Nephron (organoid): ENCODE measurements around the gene KAZN.

Experiments used
- H3K27ac Mint-ChIP-seq, 3 experiments: 2 replicates each; pipeline ENCODE4 v1.8.0; 2020; ENCODE audit warnings: mixed read lengths in 3 of 3, mild to moderate bottlenecking in 2 of 3, moderate library complexity in 1 of 3
- H3K27me3 Mint-ChIP-seq: 2 replicates; pipeline ENCODE4 v1.8.0; 2021; ENCODE audit warnings: low read depth, mild to moderate bottlenecking, moderate library complexity, mixed read lengths
- H3K36me3 Mint-ChIP-seq: 2 replicates; pipeline ENCODE4 v1.8.0; 2020; ENCODE audit warnings: low read depth, mixed read lengths
- H3K4me1 Mint-ChIP-seq: 2 replicates; pipeline ENCODE4 v1.8.0; 2020; ENCODE audit warnings: mixed read lengths
- H3K4me3 Mint-ChIP-seq, 3 experiments: 2 replicates each; pipeline ENCODE4 v1.8.0; 2020; ENCODE audit warnings: mild to moderate bottlenecking in 3 of 3, mixed read lengths in 3 of 3, moderate library complexity in 2 of 3
- H3K9me3 Mint-ChIP-seq: 2 replicates; pipeline ENCODE4 v1.8.0; 2020; ENCODE audit warnings: mixed read lengths
- TF ChIP-seq, protein P1 (sequence below), 3 experiments: fragments of 200-600 bp; sonication (generic); IDR thresholded peaks; one replicate each; pipeline ENCODE4 v1.5.0; 2021; ENCODE audit warnings: antibody characterized with exemption in 3 of 3; ENCODE audit not compliant: unreplicated experiment in 3 of 3

KAZN gene

GRCh38 chr1:14570514-14570913, 28.0 kb upstream of the KAZN start:
- Mint-ChIP-seq H3K27ac (no peak overlapping the region), H3K36me3 (peaks cover 16% of the 10 kb centered on the region)
- TF ChIP-seq, protein P1, sequence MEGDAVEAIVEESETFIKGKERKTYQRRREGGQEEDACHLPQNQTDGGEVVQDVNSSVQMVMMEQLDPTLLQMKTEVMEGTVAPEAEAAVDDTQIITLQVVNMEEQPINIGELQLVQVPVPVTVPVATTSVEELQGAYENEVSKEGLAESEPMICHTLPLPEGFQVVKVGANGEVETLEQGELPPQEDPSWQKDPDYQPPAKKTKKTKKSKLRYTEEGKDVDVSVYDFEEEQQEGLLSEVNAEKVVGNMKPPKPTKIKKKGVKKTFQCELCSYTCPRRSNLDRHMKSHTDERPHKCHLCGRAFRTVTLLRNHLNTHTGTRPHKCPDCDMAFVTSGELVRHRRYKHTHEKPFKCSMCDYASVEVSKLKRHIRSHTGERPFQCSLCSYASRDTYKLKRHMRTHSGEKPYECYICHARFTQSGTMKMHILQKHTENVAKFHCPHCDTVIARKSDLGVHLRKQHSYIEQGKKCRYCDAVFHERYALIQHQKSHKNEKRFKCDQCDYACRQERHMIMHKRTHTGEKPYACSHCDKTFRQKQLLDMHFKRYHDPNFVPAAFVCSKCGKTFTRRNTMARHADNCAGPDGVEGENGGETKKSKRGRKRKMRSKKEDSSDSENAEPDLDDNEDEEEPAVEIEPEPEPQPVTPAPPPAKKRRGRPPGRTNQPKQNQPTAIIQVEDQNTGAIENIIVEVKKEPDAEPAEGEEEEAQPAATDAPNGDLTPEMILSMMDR (IDR thresholded peaks at IDR 0.05; ENCODE audit: unreplicated experiment in 3 of 3), result no peak

GRCh38 chr1:14571810-14572767, 26.4 kb upstream of the KAZN start:
- peak overlapping the region in 1 of 3 experiments; percentile 27 for H3K27ac Mint-ChIP-seq
- TF ChIP-seq, protein P1 (IDR thresholded peaks at IDR 0.05; ENCODE audit: unreplicated experiment in 3 of 3), result peak in 2 of 3 experiments; percentile 12 to 35
- peaks cover 27% of the 10 kb centered on the region for H3K9me3 Mint-ChIP-seq
- H3K4me3 Mint-ChIP-seq, result no peak overlapping the region
- H3K4me1 Mint-ChIP-seq, result no peaks in the 10 kb centered on the region
- H3K27me3 Mint-ChIP-seq, result peaks cover 3% of the 10 kb centered on the region
- peaks cover 11% of the 10 kb centered on the region for H3K36me3 Mint-ChIP-seq

More at GRCh38 chr1:14570514-14570913, 28.0 kb upstream of the KAZN start:
- no peaks in the 10 kb centered on the region for H3K4me1 Mint-ChIP-seq
- H3K4me3 Mint-ChIP-seq, result no peak overlapping the region
- peaks cover 41% of the 10 kb centered on the region for H3K9me3 Mint-ChIP-seq
- H3K27me3 Mint-ChIP-seq, result peaks cover 3% of the 10 kb centered on the region

GRCh38 chr1:14572861-14573260, 25.6 kb upstream of the KAZN start:
- peaks cover 22% of the 10 kb centered on the region for H3K9me3 Mint-ChIP-seq
- no peaks in the 10 kb centered on the region for H3K4me1 Mint-ChIP-seq
- H3K27me3 Mint-ChIP-seq, result peaks cover 3% of the 10 kb centered on the region
- H3K27ac Mint-ChIP-seq, result peak overlapping the region in 2 of 3 experiments; percentile 7 to 27
- TF ChIP-seq, protein P1 (IDR thresholded peaks at IDR 0.05; ENCODE audit: unreplicated experiment in 3 of 3), result no peak
- peaks cover 8% of the 10 kb centered on the region for H3K36me3 Mint-ChIP-seq
- no peak overlapping the region for H3K4me3 Mint-ChIP-seq

DNA sequence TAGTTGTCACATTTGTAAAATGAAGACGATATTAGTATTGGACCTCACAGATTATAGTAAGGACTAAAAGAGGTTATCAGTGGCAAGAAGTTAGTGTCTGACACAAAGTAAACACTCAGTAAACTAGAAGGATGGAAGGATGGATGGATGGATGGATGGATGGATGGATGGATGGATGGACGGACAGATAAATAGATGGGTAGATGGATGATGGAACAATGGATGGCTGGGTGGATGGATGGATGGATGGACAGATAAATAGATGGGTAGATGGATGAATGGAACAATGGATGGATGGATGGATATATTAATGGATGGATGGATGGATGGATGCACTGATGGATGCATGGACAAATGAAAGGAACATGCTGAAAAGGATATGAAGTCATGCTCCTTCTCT, 22.3 kb upstream of the KAZN start:
- Mint-ChIP-seq H3K4me3 (no peak overlapping the region), H3K27ac (no peak overlapping the region), H3K36me3 (peaks cover 3% of the 10 kb centered on the region), H3K4me1 (no peaks in the 10 kb centered on the region), H3K27me3 (peaks cover 3% of the 10 kb centered on the region), H3K9me3 (peaks cover 10% of the 10 kb centered on the region)
- TF ChIP-seq, protein P1 (IDR thresholded peaks at IDR 0.05; ENCODE audit: unreplicated experiment in 3 of 3), result no peak

- TF ChIP-seq, protein P1 (IDR thresholded peaks at IDR 0.05; ENCODE audit: unreplicated experiment in 3 of 3), result no peak
- Mint-ChIP-seq H3K9me3 (peaks cover 15% of the 10 kb centered on the region), H3K27me3 (peaks cover 3% of the 10 kb centered on the region), H3K4me3 (no peak overlapping the region), H3K4me1 (no peaks in the 10 kb centered on the region), H3K36me3 (peaks cover 9% of the 10 kb centered on the region), H3K27ac (no peak overlapping the region)
These were observed 21.2 kb upstream of the KAZN start for GRCh38 chr1:14577261-14577660.
